ENCODE measurements around the gene KPNB1. TPM values are rescaled to one million over a fixed set of nuclear protein-coding genes. Genes with fewer than 3 reads are reported as not detected.

KPNB1 gene
- total RNA-seq, 1 donor from 2014 or later = 210 TPM

DNA sequence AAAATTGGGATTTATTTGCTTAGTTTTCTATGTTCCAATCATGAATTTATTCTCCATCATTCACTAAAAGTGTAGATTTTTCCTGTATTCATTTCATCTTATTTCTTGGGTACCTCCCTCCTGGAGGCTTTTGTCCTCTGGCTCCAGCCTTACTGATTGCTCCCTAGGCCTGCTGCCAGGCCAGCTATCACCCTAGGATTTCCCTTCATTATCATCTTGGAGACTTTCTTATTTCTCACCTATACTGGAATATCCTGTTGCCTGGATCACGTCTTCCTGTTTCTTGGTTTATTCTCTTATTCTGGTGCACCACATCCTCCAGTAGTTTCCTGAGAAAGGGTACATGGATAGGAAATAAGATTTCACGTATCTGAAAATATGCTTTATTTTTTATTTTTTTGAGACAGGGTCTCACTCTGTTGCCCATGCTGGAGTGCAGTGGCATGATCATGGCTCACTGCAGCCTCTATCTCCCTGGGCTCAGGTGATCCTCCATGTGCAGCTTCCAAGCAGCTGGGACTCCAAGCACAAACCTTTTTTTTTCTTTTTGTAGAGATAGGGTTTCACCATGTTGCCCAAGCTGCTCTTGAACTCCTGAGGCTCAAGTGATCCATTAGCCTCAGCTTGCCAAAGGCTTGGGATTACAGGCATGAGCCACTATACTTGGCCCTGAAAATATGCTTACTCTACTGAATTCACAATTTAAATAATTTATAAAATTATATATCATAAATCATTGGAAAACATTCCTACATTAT is 13.3 kb upstream of the KPNB1 start:
- no peak for ATAC-seq

DNA sequence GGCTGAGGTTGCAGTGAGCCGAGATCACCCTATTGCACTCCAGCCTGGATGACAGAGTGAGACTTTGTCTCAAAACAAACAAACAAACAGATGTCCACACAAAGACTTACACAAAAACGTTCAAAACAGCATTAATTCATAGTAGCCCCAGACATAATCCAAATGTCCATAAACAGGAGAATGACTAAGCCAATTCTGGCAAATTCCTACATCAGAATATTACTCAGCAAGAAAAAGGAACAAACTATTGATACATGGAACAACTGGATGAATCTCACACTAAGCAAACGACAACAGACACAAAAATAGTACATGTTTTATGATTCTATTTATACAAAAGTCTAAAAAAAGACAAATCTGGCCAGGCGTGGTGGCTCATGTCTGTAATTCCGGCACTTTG is 10.8 kb upstream of the KPNB1 start:
- DNase-seq (no peak), ATAC-seq (no peak)
- no peaks in the 10 kb centered on the region for H3K4me1 ChIP-seq
- TF ChIP-seq, protein P1, sequence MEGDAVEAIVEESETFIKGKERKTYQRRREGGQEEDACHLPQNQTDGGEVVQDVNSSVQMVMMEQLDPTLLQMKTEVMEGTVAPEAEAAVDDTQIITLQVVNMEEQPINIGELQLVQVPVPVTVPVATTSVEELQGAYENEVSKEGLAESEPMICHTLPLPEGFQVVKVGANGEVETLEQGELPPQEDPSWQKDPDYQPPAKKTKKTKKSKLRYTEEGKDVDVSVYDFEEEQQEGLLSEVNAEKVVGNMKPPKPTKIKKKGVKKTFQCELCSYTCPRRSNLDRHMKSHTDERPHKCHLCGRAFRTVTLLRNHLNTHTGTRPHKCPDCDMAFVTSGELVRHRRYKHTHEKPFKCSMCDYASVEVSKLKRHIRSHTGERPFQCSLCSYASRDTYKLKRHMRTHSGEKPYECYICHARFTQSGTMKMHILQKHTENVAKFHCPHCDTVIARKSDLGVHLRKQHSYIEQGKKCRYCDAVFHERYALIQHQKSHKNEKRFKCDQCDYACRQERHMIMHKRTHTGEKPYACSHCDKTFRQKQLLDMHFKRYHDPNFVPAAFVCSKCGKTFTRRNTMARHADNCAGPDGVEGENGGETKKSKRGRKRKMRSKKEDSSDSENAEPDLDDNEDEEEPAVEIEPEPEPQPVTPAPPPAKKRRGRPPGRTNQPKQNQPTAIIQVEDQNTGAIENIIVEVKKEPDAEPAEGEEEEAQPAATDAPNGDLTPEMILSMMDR (IDR thresholded peaks at IDR 0.05) = no peak
- no peaks in the 10 kb centered on the region for H3K27me3 ChIP-seq (ENCODE audit: low read depth)
- no peak overlapping the region for H3K27ac ChIP-seq
- H3K9me3 ChIP-seq = no peaks in the 10 kb centered on the region
- intact Hi-C loops (cut with DNase I) = no loop called here
- no peak overlapping the region for H3K4me3 ChIP-seq
- H3K36me3 ChIP-seq = no peaks in the 10 kb centered on the region

More for the DNA sequence above, 13.3 kb upstream of the KPNB1 start:
- DNase-seq = no peak
- Histone ChIP-seq H3K4me3 (no peak overlapping the region), H3K27ac (no peak overlapping the region), H3K36me3 (no peaks in the 10 kb centered on the region), H3K4me1 (no peaks in the 10 kb centered on the region), H3K27me3 (ENCODE audit: low read depth) (no peaks in the 10 kb centered on the region), H3K9me3 (no peaks in the 10 kb centered on the region)
- TF ChIP-seq, protein P1 (IDR thresholded peaks at IDR 0.05) = no peak
- intact Hi-C loops (cut with DNase I) = no loop called here

- intact Hi-C loops (cut with DNase I) = no loop called here
Observed at GRCh38 chr17:47640076-47640475, 9.6 kb upstream of the KPNB1 start.

GRCh38 chr17:47641202-47641601 is 8.5 kb upstream of the KPNB1 start:
- DNase-seq (no peak), ATAC-seq (no peak)
- Histone ChIP-seq H3K27ac (no peak overlapping the region), H3K36me3 (no peaks in the 10 kb centered on the region), H3K9me3 (no peaks in the 10 kb centered on the region), H3K4me3 (no peak overlapping the region), H3K4me1 (no peaks in the 10 kb centered on the region), H3K27me3 (ENCODE audit: low read depth) (no peaks in the 10 kb centered on the region)
- TF ChIP-seq, protein P1 (IDR thresholded peaks at IDR 0.05) = no peak
- intact Hi-C loops (cut with DNase I) = no loop called here

More at GRCh38 chr17:47640076-47640475, 9.6 kb upstream of the KPNB1 start:
- DNase-seq (no peak), ATAC-seq (no peak)
- TF ChIP-seq, protein P1 (IDR thresholded peaks at IDR 0.05) = no peak
- H3K4me3 ChIP-seq = no peak overlapping the region
- no peaks in the 10 kb centered on the region for H3K36me3 ChIP-seq
- no peaks in the 10 kb centered on the region for H3K4me1 ChIP-seq
- H3K27me3 ChIP-seq (ENCODE audit: low read depth) = no peaks in the 10 kb centered on the region
- no peaks in the 10 kb centered on the region for H3K9me3 ChIP-seq
- H3K27ac ChIP-seq = no peak overlapping the region

GRCh38 chr17:47643116-47643515 is 6.6 kb upstream of the KPNB1 start:
- intact Hi-C loops (cut with DNase I) = no loop called here
- no peaks in the 10 kb centered on the region for H3K36me3 ChIP-seq
- peaks cover 5% of the 10 kb centered on the region for H3K4me1 ChIP-seq
- H3K27ac ChIP-seq = no peak overlapping the region
- DNase-seq = no peak
- no peaks in the 10 kb centered on the region for H3K27me3 ChIP-seq (ENCODE audit: low read depth)
- ATAC-seq = no peak
- no peaks in the 10 kb centered on the region for H3K9me3 ChIP-seq
- TF ChIP-seq, protein P1 (IDR thresholded peaks at IDR 0.05) = no peak
- no peak overlapping the region for H3K4me3 ChIP-seq

Data from lower lobe of right lung (tissue), 2 donors.